NCI-H2227 (cell line): ENCODE results near the gene FIBIN.
"Not testable (repeated sequence)": the region's sequence is repeated elsewhere in the genome, so short reads cannot be mapped to it uniquely, and the experiment has no call there.

Experiments used
- DNase-seq: peaks from one replicate; lab custom pipeline; 2025; ENCODE audit not compliant: unreplicated experiment; lab: John Stamatoyannopoulos, UW

The FIBIN gene

GRCh38 chr11:26993965-26994457 is at the start of gene FIBIN:
Gene FIBIN, plus strand, starts transcription at chr11:26994112. Its CDS starts 415 bp downstream, at chr11:26994527.
- DNase-seq = peak; percentile 49

- DNase-seq = no peak
These were observed 48.8 kb upstream of the FIBIN start for GRCh38 chr11:26944866-26945664.

GRCh38 chr11:26946257-26946716 is 47.6 kb upstream of the FIBIN start:
- DNase-seq = no peak

GRCh38 chr11:26947379-26947844 is 46.5 kb upstream of the FIBIN start:
- no peak for DNase-seq

GRCh38 chr11:26947904-26948639 is 45.8 kb upstream of the FIBIN start:
- no peak for DNase-seq

GRCh38 chr11:26948881-26949280 is 45.0 kb upstream of the FIBIN start:
- DNase-seq = no peak

- DNase-seq = no peak
These were observed 44.1 kb upstream of the FIBIN start for GRCh38 chr11:26949846-26950245.

GRCh38 chr11:26950260-26950719 is 43.6 kb upstream of the FIBIN start:
- no peak for DNase-seq

- DNase-seq = no peak
These were observed 42.0 kb upstream of the FIBIN start for GRCh38 chr11:26951809-26952515.

GRCh38 chr11:26953770-26954392 is 40.0 kb upstream of the FIBIN start:
- no peak for DNase-seq

- DNase-seq = no peak
These were observed 35.8 kb upstream of the FIBIN start for GRCh38 chr11:26958005-26958701.

GRCh38 chr11:26958702-26959049 is 35.2 kb upstream of the FIBIN start:
- DNase-seq = no peak

GRCh38 chr11:26960281-26960680 is 33.6 kb upstream of the FIBIN start:
- DNase-seq = no peak

GRCh38 chr11:26963764-26964163 is 30.1 kb upstream of the FIBIN start:
- no peak for DNase-seq

- DNase-seq = no peak
These were observed 29.6 kb upstream of the FIBIN start for GRCh38 chr11:26964339-26964738.

GRCh38 chr11:26964847-26965485 is 28.9 kb upstream of the FIBIN start:
- DNase-seq = not testable (repeated sequence)

GRCh38 chr11:26971961-26972360 is 22.0 kb upstream of the FIBIN start:
- no peak for DNase-seq

- DNase-seq = no peak
These were observed 19.7 kb upstream of the FIBIN start for GRCh38 chr11:26974069-26974783.

GRCh38 chr11:26974996-26975395 is 18.9 kb upstream of the FIBIN start:
- no peak for DNase-seq
